BE2C (cell line): Measurements from ENCODE around the gene SH2D2A.

Experiments used
- DNase-seq: peaks from one replicate; pipeline ENCODE4 v3.0.0-alpha.2; 2020
- H3K27me3 ChIP-seq: fragments of 250-450 bp; sonication (Bioruptor Pico); 2 replicates; pipeline ENCODE4 v1.5.1; 2020; ENCODE audit warnings: mild to moderate bottlenecking
- H3K36me3 ChIP-seq: fragments of 250-450 bp; sonication (Bioruptor Pico); 2 replicates; pipeline ENCODE4 v1.5.1; 2020; ENCODE audit warnings: mild to moderate bottlenecking
- H3K4me1 ChIP-seq: fragments of 250-450 bp; sonication (Bioruptor Pico); 2 replicates; pipeline ENCODE4 v1.5.1; 2020
- H3K4me3 ChIP-seq: 2 replicates; pipeline ENCODE4 v1.5.1; 2011; ENCODE audit warnings: low read depth, low read length
- H3K9me3 ChIP-seq: fragments of 250-450 bp; sonication (Bioruptor Pico); 2 replicates; pipeline ENCODE4 v1.5.1; 2020
- CTCF ChIP-seq: IDR thresholded peaks from 2 replicates; pipeline ENCODE4 v1.5.1; 2012; ENCODE audit warnings: mild to moderate bottlenecking, low read depth, low read length

SH2D2A gene

GRCh38 chr1:156851779-156852417, 35.2 kb upstream of the SH2D2A start:
- no peak for DNase-seq
- no peak for TF ChIP-seq CTCF
- no peak overlapping the region for H3K4me3 ChIP-seq

GRCh38 chr1:156849151-156849496, 32.5 kb upstream of the SH2D2A start:
- no peak for TF ChIP-seq CTCF
- H3K4me1 ChIP-seq, result peaks cover 15% of the 10 kb centered on the region
- H3K27me3 ChIP-seq, result no peaks in the 10 kb centered on the region
- no peaks in the 10 kb centered on the region for H3K36me3 ChIP-seq
- H3K9me3 ChIP-seq, result no peaks in the 10 kb centered on the region
- DNase-seq, result no peak
- H3K4me3 ChIP-seq, result no peak overlapping the region

More at GRCh38 chr1:156851779-156852417, 35.2 kb upstream of the SH2D2A start:
- no peaks in the 10 kb centered on the region for H3K9me3 ChIP-seq
- no peaks in the 10 kb centered on the region for H3K27me3 ChIP-seq
- no peaks in the 10 kb centered on the region for H3K36me3 ChIP-seq
- H3K4me1 ChIP-seq, result peaks cover 23% of the 10 kb centered on the region

- Histone ChIP-seq H3K9me3 (no peaks in the 10 kb centered on the region), H3K27me3 (no peaks in the 10 kb centered on the region), H3K4me3 (no peak overlapping the region), H3K4me1 (peaks cover 15% of the 10 kb centered on the region), H3K36me3 (no peaks in the 10 kb centered on the region)
- TF ChIP-seq CTCF, result no peak
- DNase-seq, result no peak
Observed at GRCh38 chr1:156848461-156849150, 32.0 kb upstream of the SH2D2A start.

GRCh38 chr1:156847591-156848460, 31.2 kb upstream of the SH2D2A start:
- no peaks in the 10 kb centered on the region for H3K27me3 ChIP-seq
- H3K9me3 ChIP-seq, result no peaks in the 10 kb centered on the region
- H3K4me1 ChIP-seq, result peaks cover 11% of the 10 kb centered on the region
- H3K36me3 ChIP-seq, result no peaks in the 10 kb centered on the region
- DNase-seq, result no peak
- TF ChIP-seq CTCF, result no peak
- no peak overlapping the region for H3K4me3 ChIP-seq

DNA sequence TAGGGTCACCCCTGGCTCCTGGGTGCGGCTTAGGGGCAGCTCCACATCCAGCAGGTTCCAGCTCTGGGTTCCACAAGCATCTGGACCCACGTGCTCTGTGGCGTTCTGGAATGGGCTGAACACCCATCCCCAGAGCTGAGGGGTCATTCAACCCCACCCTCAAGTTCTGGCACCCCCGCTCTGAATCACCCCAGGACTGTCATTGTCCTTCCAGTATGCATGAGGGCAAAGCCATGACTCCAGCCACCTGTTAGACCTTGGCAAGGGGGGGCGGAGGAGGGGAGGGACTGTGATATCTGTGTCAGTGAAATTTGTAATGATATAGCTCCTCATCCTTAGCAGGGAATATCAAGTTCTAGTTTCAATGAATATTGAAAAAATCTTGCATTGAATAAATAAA, 30.0 kb upstream of the SH2D2A start:
- Histone ChIP-seq H3K27me3 (no peaks in the 10 kb centered on the region), H3K4me1 (no peaks in the 10 kb centered on the region), H3K4me3 (no peak overlapping the region), H3K9me3 (no peaks in the 10 kb centered on the region), H3K36me3 (no peaks in the 10 kb centered on the region)
- TF ChIP-seq CTCF, result no peak
- DNase-seq, result no peak
